Glutamatergic neuron (in vitro differentiated cells): ENCODE results near the gene LRRC49. TPM values are rescaled to one million over a fixed set of nuclear protein-coding genes. Genes with fewer than 3 reads are reported as not detected.

ENCODE experiments used
- DNase-seq: peaks from one replicate; pipeline ENCODE4 v3.0.0; 2022
- H3K27ac Mint-ChIP-seq: one replicate; pipeline ENCODE4 v1.8.0; 2020; ENCODE audit warnings: mild to moderate bottlenecking, mixed read lengths, inconsistent platforms; ENCODE audit not compliant: unreplicated experiment
- H3K27me3 Mint-ChIP-seq: one replicate; pipeline ENCODE4 v1.8.0; 2020; ENCODE audit warnings: mild to moderate bottlenecking, moderate library complexity, mixed read lengths, inconsistent platforms; ENCODE audit not compliant: unreplicated experiment
- H3K36me3 Mint-ChIP-seq: one replicate; pipeline ENCODE4 v1.8.0; 2020; ENCODE audit warnings: mild to moderate bottlenecking, mixed read lengths, inconsistent platforms; ENCODE audit not compliant: unreplicated experiment
- H3K4me1 Mint-ChIP-seq: one replicate; pipeline ENCODE4 v1.8.0; 2020; ENCODE audit warnings: mild to moderate bottlenecking, low read depth, mixed read lengths, inconsistent platforms; ENCODE audit not compliant: unreplicated experiment
- H3K4me3 Mint-ChIP-seq: one replicate; pipeline ENCODE4 v1.8.0; 2020; ENCODE audit warnings: mild to moderate bottlenecking, mixed read lengths, inconsistent platforms; ENCODE audit not compliant: unreplicated experiment
- H3K9me3 Mint-ChIP-seq: one replicate; pipeline ENCODE4 v1.8.0; 2020; ENCODE audit warnings: mild to moderate bottlenecking, moderate library complexity, mixed read lengths, inconsistent platforms; ENCODE audit not compliant: unreplicated experiment
- long read RNA-seq: library from polyadenylated mRNA; unstranded; transcript quantifications from one replicate; pipeline ENCODE4 v2.0.0, GENCODE V29; 2020; ENCODE audit not compliant: unreplicated experiment
- total RNA-seq: library from RNA; stranded (reverse); fragmentation: NEBNext Ultra II Directional; extraction: Animal tissue kit (Norgen Biotek cat#: 25700); gene quantifications from one replicate; pipeline ENCODE4 v1.2.1, GENCODE V29; 2021; ENCODE audit not compliant: unreplicated experiment
- TF ChIP-seq, protein P1 (sequence below): fragments of 200-600 bp; sonication (generic); IDR thresholded peaks from one replicate; pipeline ENCODE4 v1.5.0; 2021; ENCODE audit not compliant: partially characterized antibody, unreplicated experiment

The LRRC49 gene
- total RNA-seq, result 28.6 TPM
- long read RNA-seq, transcript LRRC49-201 (16 exons, 2,784 nt), result major isoform, 11 of 16 reads
- long read RNA-seq, partial matches to known transcripts, result 1 of 16 reads
- long read RNA-seq, other reads (novel, unspliced or antisense), result 3 of 16 reads

GRCh38 chr15:70892002-70892911, at the start of gene LRRC49, which contains the start of gene THAP10:
Gene LRRC49 (plus strand): TSS chr15:70892826. CDS start chr15:70892895, 69 bp downstream.
Gene THAP10 (minus strand): TSS chr15:70892433. CDS start chr15:70892272, 161 bp downstream.
- Mint-ChIP-seq H3K4me3 (peak within 1 kb of the TSS; percentile 100), H3K27me3 (peaks cover 4% of the 10 kb centered on the region), H3K27ac (peak within 1 kb of the TSS; percentile 98)

DNA sequence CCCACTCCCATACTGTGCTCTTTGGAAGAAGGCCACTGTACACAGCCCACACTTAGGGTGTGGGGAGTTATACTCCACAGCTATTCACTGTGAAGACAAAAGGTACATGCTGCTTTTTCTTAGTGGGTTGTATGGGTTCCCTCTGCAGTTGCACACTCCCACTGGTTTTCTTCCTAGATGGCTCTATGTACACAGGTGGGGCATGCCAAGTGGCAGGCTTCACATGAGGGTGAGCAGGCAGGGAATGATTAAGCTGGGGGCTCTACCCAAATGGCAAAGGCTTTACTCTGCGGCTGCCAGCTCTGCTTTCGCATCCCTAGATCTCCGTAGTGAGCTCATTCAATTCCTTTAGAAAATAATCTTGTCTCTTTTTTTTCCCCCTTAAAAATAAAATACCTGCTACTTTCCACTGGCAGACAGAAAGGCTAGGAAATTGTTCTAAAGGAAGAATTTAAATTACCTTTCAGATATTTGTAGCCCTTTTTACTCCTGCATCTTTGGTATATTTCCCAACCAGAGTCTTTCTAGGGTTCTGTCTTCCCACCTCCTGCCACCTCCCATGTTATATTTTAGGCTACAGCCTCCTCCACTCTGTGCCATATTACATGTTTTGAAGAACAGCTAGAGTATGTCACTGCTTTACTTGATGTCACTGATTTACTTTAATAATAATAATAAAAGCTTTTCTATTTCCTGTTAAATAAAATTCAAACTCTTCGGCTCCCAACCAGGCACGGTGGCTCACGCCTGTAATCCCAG, 46.8 kb upstream of the LRRC49 start:
- TF ChIP-seq, protein P1, sequence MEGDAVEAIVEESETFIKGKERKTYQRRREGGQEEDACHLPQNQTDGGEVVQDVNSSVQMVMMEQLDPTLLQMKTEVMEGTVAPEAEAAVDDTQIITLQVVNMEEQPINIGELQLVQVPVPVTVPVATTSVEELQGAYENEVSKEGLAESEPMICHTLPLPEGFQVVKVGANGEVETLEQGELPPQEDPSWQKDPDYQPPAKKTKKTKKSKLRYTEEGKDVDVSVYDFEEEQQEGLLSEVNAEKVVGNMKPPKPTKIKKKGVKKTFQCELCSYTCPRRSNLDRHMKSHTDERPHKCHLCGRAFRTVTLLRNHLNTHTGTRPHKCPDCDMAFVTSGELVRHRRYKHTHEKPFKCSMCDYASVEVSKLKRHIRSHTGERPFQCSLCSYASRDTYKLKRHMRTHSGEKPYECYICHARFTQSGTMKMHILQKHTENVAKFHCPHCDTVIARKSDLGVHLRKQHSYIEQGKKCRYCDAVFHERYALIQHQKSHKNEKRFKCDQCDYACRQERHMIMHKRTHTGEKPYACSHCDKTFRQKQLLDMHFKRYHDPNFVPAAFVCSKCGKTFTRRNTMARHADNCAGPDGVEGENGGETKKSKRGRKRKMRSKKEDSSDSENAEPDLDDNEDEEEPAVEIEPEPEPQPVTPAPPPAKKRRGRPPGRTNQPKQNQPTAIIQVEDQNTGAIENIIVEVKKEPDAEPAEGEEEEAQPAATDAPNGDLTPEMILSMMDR, result no peak
- H3K36me3 Mint-ChIP-seq, result no peaks in the 10 kb centered on the region
- H3K27ac Mint-ChIP-seq, result no peak overlapping the region
- H3K4me1 Mint-ChIP-seq, result no peaks in the 10 kb centered on the region
- H3K4me3 Mint-ChIP-seq, result no peak overlapping the region
- H3K9me3 Mint-ChIP-seq, result no peaks in the 10 kb centered on the region
- no peaks in the 10 kb centered on the region for H3K27me3 Mint-ChIP-seq
- DNase-seq, result no peak

More at GRCh38 chr15:70892002-70892911, at the start of gene LRRC49, which contains the start of gene THAP10:
- TF ChIP-seq, protein P1, result no peak
- Mint-ChIP-seq H3K36me3 (no peaks in the 10 kb centered on the region), H3K9me3 (peaks cover 9% of the 10 kb centered on the region), H3K4me1 (peaks cover 4% of the 10 kb centered on the region)
- peak; percentile 85 for DNase-seq

DNA sequence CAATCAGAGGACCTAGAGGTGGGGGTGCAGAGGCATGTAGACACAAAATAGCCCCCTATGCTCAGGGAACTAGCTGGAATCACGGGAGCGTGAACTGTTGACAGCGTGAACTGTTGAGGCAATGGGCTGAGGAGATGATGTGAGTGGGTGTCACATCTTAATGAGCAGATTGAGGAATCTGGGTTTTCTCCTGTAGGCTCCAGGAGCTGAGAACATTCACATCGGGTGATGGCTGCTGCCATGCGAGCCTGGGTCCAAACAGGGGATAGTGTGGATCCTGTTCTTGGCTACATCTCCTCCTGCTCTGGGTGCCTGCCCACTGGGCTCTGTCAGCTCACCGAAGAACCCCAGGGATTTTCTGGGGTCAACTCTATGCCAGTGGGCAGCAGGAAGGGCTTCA, 40.7 kb upstream of the LRRC49 start:
- Mint-ChIP-seq H3K4me1 (peaks cover 5% of the 10 kb centered on the region), H3K27ac (no peak overlapping the region), H3K9me3 (peaks cover 2% of the 10 kb centered on the region), H3K36me3 (no peaks in the 10 kb centered on the region), H3K27me3 (peaks cover 9% of the 10 kb centered on the region), H3K4me3 (no peak overlapping the region)
- TF ChIP-seq, protein P1, result no peak
- no peak for DNase-seq

- DNase-seq, result no peak
- TF ChIP-seq, protein P1, result no peak
- no peaks in the 10 kb centered on the region for H3K36me3 Mint-ChIP-seq
- H3K9me3 Mint-ChIP-seq, result peaks cover 2% of the 10 kb centered on the region
- peak overlapping the region; percentile 28 for H3K27ac Mint-ChIP-seq
- H3K4me1 Mint-ChIP-seq, result peaks cover 5% of the 10 kb centered on the region
- peaks cover 9% of the 10 kb centered on the region for H3K27me3 Mint-ChIP-seq
- peak overlapping the region; percentile 83 for H3K4me3 Mint-ChIP-seq
Measured at GRCh38 chr15:70852501-70853317, 39.9 kb upstream of the LRRC49 start.
